GM20000 (cell line): Measurements from ENCODE around the gene SNPH.
A peak's percentile ranks its signal among the peaks of the same experiment; 100 is the strongest.

ENCODE experiments used
- DNase-seq: peaks from one replicate; pipeline ENCODE4 v3.0.0; 2012; ENCODE audit warnings: low spot score
- TF ChIP-seq, protein P1 (sequence below): IDR thresholded peaks from 2 replicates; pipeline ENCODE4 v1.5.1; 2012; ENCODE audit warnings: mild to moderate bottlenecking, control low read depth; ENCODE audit errors: extremely low read depth, missing control alignments

SNPH gene

DNA sequence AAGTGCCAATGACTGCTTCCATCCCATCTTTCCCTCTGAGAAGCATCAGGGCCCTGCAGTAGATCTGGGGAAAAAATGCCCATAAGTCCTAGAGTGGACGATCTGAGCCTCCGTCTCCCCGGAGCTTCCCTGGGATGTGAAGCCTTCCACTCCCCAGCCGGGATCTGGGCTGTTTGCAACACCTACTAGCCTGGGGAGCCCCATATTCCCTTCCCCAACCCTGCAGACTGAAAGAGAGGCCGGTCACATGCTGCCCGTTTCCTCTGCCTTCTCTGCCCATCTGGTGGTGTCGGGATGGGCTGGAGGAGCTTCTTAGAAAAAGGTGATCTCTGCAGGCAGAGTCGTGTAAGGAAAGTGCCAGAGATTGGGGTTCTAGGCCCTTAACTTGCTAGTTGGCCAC is 1.1 kb downstream of the SNPH start:
- TF ChIP-seq, protein P1, sequence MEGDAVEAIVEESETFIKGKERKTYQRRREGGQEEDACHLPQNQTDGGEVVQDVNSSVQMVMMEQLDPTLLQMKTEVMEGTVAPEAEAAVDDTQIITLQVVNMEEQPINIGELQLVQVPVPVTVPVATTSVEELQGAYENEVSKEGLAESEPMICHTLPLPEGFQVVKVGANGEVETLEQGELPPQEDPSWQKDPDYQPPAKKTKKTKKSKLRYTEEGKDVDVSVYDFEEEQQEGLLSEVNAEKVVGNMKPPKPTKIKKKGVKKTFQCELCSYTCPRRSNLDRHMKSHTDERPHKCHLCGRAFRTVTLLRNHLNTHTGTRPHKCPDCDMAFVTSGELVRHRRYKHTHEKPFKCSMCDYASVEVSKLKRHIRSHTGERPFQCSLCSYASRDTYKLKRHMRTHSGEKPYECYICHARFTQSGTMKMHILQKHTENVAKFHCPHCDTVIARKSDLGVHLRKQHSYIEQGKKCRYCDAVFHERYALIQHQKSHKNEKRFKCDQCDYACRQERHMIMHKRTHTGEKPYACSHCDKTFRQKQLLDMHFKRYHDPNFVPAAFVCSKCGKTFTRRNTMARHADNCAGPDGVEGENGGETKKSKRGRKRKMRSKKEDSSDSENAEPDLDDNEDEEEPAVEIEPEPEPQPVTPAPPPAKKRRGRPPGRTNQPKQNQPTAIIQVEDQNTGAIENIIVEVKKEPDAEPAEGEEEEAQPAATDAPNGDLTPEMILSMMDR: no peak
- peak; percentile 4 for DNase-seq

DNA sequence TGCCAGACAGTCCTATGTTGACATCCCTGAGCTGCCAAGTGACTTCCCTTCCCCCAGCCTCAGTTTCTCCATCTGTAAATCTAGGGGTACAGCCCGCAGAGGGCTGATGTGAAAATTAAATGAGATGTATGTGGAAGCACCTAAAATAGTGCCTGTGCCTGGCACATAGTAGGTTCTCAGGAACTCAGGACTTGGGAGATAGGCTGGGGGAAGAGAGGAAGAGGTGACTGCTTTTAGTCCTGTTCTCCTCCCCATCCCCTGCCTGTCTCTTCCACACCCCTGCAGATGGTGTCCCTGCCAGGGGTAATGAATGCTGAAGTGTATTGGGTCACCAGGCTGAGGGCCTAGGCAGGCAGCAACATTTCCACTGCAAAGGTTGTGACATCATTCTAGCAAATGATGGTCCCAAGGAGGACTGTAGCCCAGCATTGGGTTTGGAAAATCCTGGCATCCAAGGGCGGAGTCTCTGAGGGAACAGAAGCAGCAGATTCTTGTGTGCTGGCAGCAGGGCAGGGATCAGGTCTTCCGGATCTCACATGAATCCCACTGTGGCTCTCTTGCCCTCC is 1.8 kb downstream of the SNPH start:
- TF ChIP-seq, protein P1: no peak
- DNase-seq: peak; percentile 2

DNA sequence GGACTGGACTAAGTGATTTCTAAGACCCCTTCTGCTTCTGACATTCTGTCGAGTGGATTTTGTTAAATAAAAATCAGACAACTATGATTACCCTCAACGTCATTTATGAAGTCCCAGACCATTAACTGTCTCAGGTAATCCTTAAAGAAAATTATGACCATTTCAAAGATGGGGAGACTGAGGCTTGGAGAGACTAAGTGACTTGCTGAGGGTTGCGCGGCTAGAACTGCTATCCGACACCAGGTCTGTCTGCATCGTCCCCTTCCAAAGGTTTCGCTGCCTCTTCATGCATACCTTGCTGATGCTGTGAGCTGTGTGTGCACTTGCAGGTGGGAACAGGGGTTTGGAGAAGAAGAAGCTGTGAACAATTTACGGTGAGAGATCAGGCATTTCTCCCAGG is 3.1 kb downstream of the SNPH start:
- no peak for DNase-seq

DNA sequence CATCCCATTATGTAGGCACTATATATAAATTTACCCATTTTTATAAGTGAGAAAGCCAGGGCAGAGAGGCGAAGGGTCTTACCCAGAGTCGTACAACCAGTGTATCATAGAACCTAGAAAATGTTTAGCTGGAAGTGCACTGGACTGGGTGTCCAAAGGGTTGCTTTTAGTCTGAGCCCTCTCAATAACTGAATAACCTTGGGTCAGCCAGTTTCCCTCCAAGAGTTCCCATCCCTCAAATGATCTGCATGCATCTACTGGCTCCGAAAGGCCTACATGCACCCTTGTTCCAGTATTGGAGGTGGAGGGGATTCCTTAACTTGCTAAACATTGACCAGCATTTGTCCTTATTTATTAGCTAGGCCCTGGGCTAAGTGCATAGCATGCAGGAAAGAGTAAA is 3.8 kb downstream of the SNPH start:
- DNase-seq: no peak
- TF ChIP-seq, protein P1: no peak

More for the DNA sequence above, 3.1 kb downstream of the SNPH start:
- TF ChIP-seq, protein P1: no peak

DNA sequence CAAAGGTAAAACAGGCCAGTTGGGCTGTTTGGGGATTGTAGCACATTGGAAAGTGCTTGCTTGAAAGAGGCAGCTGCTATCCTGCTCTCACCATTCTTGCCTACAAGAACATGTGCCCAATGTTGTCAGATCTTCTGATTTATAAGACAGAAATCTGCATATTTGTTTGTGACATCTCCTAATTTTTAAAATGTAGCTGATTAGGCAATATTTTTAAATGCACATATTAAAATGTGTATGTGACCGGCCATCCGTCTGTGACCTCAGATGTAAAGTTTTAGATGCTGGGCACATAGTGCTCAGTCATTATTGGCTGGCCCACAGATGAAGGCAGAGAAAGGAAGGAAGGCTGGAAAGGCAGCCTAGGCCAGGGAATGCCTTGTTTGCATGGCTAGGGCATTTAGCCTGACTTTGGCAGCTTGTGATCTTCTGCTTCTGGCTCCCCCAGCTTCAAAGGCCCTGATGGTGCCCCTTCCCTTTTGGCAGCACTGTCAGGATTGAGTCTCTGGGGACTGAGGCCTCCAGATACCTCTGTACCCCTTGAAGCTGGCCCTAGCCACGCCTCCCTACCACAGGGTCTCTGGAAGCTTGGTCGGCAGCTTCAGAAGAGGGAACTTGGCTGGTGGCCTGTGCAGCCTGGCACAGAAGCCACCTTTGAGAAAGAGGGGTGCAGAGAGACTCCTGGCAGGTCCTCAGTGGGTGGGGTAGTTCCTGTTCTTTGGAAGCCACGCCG is 6.4 kb downstream of the SNPH start:
- DNase-seq: no peak
- TF ChIP-seq, protein P1: no peak

DNA sequence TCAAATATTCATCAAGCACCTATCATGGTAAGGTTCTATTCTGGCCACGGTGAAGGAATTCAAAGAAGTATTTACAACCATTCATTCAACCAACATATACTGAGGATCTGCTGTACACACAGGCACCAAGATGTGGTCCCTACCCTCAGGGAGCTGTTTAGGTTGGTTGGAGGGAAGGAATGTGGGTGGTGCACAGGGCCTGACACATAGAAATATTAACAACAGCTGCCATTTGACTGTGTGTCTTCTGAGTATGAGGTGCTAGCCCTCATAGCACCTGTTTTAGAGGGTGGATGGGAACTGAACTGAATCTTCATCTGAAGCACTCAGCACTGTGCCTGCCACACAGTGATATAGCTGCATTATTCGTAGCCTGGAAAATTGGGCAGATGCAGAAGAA is 7.3 kb downstream of the SNPH start:
- DNase-seq: no peak
- TF ChIP-seq, protein P1: no peak

DNA sequence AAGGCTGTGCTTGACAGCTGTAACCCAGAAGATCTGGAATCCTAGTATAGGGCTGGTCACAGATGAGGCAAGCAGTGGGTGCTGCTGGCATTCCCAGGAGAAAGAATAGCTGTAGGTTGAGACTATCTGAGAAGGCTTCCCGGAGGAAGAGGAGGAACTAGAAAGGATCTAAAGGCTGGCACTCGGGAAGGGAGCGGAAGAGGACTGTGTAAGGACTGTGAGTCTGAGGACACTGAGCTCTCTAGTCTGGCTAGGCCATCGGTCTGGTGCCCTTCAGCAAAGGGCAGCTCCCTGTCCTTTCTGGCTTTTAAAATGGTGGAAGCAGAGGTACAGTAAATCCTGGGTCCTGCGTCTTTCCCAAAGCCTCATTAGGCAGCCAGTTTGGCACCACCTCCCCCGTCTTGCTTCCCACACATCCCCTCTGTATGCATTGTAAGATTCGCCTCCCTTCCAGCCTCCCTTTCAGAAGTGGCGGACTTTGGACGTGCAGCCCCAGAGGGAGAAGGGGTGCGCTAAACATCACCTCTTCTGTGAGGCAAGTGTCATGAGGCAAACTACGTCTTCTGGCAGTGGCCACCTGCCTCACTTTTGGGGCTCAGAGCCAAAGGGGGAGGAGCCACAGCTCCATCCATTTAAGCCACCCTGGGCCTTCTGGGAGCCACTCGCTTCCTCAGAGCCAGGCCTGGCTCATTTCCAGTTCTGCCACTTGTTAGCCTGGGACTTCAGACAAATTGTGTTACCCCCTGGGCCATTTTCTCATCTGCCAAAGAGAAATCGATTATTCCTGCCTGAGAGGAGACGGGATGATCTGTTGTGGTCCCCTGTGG is 8.6 kb downstream of the SNPH start:
- no peak for DNase-seq
- TF ChIP-seq, protein P1: no peak
